Peyer's patch (tissue), 4 donors: ENCODE results near the gene MEPE.

Experiments used
- POLR2A ChIP-seq, 2 donors: fragments of 450-650 bp; IDR thresholded peaks; one replicate each; pipeline ENCODE4 v1.5.1; 2017; ENCODE audit warnings: antibody characterized with exemption in 2 of 2, mild to moderate bottlenecking in 2 of 2, moderate library complexity in 2 of 2
- TF ChIP-seq, protein P1 (sequence below), 6 experiments: fragments of 450-650 bp in 4 of 6; fragments of 200-600 bp in 2 of 6; sonication (generic) in 1 of 6; IDR thresholded peaks; one replicate each; pipeline ENCODE4 v1.5.1; 2017 to 2019; ENCODE audit warnings: antibody characterized with exemption in 6 of 6, mild to moderate bottlenecking in 3 of 6, moderate library complexity in 1 of 6

- TF ChIP-seq, protein P1, sequence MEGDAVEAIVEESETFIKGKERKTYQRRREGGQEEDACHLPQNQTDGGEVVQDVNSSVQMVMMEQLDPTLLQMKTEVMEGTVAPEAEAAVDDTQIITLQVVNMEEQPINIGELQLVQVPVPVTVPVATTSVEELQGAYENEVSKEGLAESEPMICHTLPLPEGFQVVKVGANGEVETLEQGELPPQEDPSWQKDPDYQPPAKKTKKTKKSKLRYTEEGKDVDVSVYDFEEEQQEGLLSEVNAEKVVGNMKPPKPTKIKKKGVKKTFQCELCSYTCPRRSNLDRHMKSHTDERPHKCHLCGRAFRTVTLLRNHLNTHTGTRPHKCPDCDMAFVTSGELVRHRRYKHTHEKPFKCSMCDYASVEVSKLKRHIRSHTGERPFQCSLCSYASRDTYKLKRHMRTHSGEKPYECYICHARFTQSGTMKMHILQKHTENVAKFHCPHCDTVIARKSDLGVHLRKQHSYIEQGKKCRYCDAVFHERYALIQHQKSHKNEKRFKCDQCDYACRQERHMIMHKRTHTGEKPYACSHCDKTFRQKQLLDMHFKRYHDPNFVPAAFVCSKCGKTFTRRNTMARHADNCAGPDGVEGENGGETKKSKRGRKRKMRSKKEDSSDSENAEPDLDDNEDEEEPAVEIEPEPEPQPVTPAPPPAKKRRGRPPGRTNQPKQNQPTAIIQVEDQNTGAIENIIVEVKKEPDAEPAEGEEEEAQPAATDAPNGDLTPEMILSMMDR (IDR thresholded peaks at IDR 0.05): no peak
- TF ChIP-seq POLR2A (IDR thresholded peaks at IDR 0.05): no peak
These were observed 30.7 kb downstream of the MEPE start for GRCh38 chr4:87863486-87863885.
